Measurements from ENCODE around the gene ABCC1.

The ABCC1 gene

GRCh38 chr16:15993946-15994665, 44.7 kb downstream of the ABCC1 start:
- DNase-seq = no peak

GRCh38 chr16:15996432-15997109, 47.2 kb downstream of the ABCC1 start:
- no peak for DNase-seq

- DNase-seq = no peak
Measured at GRCh38 chr16:16000685-16001084, 51.3 kb downstream of the ABCC1 start.

GRCh38 chr16:16001596-16002255, 52.3 kb downstream of the ABCC1 start:
- no peak for DNase-seq

GRCh38 chr16:16003719-16004313, 54.4 kb downstream of the ABCC1 start:
- no peak for DNase-seq

- DNase-seq = no peak
Measured at GRCh38 chr16:16004314-16004749, 54.9 kb downstream of the ABCC1 start.

GRCh38 chr16:16005721-16006120, 56.3 kb downstream of the ABCC1 start:
- DNase-seq = no peak

GRCh38 chr16:16006650-16007049, 57.2 kb downstream of the ABCC1 start:
- no peak for DNase-seq

GRCh38 chr16:16007743-16008111, 58.3 kb downstream of the ABCC1 start:
- DNase-seq = no peak

- DNase-seq = no peak
Measured at GRCh38 chr16:16008666-16009065, 59.2 kb downstream of the ABCC1 start.

GRCh38 chr16:16009401-16009800, 60.0 kb downstream of the ABCC1 start:
- no peak for DNase-seq

GRCh38 chr16:16010194-16010593, 60.8 kb downstream of the ABCC1 start:
- no peak for DNase-seq

- no peak for DNase-seq
Measured at GRCh38 chr16:16012144-16012543, 62.7 kb downstream of the ABCC1 start.

GRCh38 chr16:16013812-16014211, 64.4 kb downstream of the ABCC1 start:
- no peak for DNase-seq

- no peak for DNase-seq
Measured at GRCh38 chr16:16014329-16015224, 65.2 kb downstream of the ABCC1 start.

GRCh38 chr16:16015849-16016248, 66.4 kb downstream of the ABCC1 start:
- DNase-seq = no peak

- no peak for DNase-seq
Measured at GRCh38 chr16:16016388-16016964, 67.1 kb downstream of the ABCC1 start.

GRCh38 chr16:16017812-16018211, 68.4 kb downstream of the ABCC1 start:
- no peak for DNase-seq

- DNase-seq = no peak
Measured at GRCh38 chr16:16018705-16019104, 69.3 kb downstream of the ABCC1 start.

- no peak for DNase-seq
Measured at GRCh38 chr16:16019488-16019887, 70.1 kb downstream of the ABCC1 start.

- DNase-seq = no peak
Measured at GRCh38 chr16:16020291-16020690, 70.9 kb downstream of the ABCC1 start.

- no peak for DNase-seq
Measured at GRCh38 chr16:16021020-16021419, 71.6 kb downstream of the ABCC1 start.
